ENCODE results near the gene ZBTB4.

DNA sequence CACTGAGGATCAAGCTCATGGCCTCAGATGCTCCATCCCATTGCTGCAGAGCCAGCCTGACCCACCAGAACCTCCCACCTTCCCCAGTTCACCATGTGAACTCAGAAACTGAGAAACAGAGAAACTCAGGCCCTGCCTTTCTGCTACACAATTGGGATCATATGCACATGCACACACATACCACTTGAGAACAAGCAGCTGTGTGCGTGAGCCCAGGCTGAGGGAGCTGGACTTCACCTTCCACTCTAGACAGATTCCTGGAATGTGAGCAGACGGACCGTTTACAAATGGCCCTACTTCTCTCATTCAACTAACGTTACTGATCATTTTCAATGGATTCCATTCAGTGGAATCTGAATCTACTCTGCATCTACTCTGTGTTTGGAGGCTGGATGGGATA is 55.8 kb downstream of the ZBTB4 start:
- TF ChIP-seq EZH2phosphoT487 (IDR thresholded peaks at IDR 0.05; ENCODE audit: borderline replicate concordance): no peak
- TF ChIP-seq, protein P1, sequence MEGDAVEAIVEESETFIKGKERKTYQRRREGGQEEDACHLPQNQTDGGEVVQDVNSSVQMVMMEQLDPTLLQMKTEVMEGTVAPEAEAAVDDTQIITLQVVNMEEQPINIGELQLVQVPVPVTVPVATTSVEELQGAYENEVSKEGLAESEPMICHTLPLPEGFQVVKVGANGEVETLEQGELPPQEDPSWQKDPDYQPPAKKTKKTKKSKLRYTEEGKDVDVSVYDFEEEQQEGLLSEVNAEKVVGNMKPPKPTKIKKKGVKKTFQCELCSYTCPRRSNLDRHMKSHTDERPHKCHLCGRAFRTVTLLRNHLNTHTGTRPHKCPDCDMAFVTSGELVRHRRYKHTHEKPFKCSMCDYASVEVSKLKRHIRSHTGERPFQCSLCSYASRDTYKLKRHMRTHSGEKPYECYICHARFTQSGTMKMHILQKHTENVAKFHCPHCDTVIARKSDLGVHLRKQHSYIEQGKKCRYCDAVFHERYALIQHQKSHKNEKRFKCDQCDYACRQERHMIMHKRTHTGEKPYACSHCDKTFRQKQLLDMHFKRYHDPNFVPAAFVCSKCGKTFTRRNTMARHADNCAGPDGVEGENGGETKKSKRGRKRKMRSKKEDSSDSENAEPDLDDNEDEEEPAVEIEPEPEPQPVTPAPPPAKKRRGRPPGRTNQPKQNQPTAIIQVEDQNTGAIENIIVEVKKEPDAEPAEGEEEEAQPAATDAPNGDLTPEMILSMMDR (conservative IDR thresholded peaks at IDR 0.05; ENCODE audit: low read length): no peak
